Activated CD8-positive, alpha-beta memory T cell treated with anti-CD3 and anti-CD28 coated beads, Interleukin-2, amount 50 U/mL, for 1 hour (primary cell): ENCODE measurements around the gene CROT.
"Not testable (repeated sequence)": the region's sequence is repeated elsewhere in the genome, so short reads cannot be mapped to it uniquely, and the experiment has no call there.

ENCODE experiments used
- DNase-seq: peaks from one replicate; pipeline ENCODE4 v3.0.0-alpha.2; 2020; ENCODE audit errors: extremely low read depth

CROT gene, protein sequence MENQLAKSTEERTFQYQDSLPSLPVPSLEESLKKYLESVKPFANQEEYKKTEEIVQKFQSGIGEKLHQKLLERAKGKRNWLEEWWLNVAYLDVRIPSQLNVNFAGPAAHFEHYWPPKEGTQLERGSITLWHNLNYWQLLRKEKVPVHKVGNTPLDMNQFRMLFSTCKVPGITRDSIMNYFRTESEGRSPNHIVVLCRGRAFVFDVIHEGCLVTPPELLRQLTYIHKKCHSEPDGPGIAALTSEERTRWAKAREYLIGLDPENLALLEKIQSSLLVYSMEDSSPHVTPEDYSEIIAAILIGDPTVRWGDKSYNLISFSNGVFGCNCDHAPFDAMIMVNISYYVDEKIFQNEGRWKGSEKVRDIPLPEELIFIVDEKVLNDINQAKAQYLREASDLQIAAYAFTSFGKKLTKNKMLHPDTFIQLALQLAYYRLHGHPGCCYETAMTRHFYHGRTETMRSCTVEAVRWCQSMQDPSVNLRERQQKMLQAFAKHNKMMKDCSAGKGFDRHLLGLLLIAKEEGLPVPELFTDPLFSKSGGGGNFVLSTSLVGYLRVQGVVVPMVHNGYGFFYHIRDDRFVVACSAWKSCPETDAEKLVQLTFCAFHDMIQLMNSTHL

GRCh38 chr7:87345166-87345927 is at the start of gene CROT:
Gene CROT (plus strand): TSS chr7:87345664. CDS start chr7:87349069, 3,405 bp downstream.
- DNase-seq = peak; percentile 84

DNA sequence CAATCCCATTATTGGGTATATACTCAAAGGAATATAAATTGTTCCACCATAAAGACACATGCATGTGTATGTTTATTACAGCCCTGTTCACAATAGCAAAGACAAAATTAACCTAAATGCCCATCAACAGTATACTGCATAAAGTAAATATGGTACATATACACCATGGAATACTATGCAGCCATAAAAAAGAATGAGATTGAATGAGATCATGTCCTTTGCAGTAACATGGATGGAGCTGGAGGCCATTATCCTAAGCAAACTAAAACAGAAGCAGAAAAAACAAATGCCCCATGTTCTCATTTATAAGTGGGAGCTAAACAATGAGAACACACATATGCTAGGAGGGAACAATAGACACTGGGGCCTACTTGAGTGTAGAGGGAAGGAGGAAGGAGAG is 44.7 kb upstream of the CROT start:
- no peak for DNase-seq

DNA sequence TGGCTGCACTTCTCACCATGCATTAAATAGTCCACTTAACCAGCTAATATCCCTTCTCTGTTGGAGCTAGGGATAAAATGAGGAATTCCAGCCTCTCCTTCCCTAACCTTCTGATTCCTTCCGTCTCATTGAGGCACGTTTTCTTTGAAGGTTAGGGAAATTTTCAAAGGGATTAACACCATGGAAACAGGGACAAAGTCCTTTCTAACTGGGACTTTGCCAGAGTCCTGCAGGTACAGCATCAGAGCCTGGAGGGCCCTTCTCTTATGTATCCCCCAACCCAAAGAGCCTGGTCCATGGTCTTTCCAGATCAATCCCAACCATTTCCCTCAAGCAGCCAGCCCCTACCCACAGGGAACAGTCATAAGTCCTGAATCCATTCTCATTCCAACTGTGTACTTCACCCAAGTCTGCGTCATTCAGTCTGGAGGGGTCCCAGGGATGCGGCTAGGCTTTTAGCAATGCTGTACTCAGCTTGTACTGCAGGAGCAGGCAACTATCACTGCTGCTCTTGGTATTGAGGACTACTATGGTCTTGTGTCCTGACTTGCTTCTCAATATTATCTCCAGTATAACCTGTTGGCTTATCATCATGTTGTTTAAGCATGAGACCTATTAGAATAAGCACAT is 34.6 kb upstream of the CROT start:
- no peak for DNase-seq

- peak; percentile 12 for DNase-seq
Measured at GRCh38 chr7:87312215-87312865, 33.1 kb upstream of the CROT start.

- no peak for DNase-seq
Measured at GRCh38 chr7:87316097-87316700, 29.3 kb upstream of the CROT start.

DNA sequence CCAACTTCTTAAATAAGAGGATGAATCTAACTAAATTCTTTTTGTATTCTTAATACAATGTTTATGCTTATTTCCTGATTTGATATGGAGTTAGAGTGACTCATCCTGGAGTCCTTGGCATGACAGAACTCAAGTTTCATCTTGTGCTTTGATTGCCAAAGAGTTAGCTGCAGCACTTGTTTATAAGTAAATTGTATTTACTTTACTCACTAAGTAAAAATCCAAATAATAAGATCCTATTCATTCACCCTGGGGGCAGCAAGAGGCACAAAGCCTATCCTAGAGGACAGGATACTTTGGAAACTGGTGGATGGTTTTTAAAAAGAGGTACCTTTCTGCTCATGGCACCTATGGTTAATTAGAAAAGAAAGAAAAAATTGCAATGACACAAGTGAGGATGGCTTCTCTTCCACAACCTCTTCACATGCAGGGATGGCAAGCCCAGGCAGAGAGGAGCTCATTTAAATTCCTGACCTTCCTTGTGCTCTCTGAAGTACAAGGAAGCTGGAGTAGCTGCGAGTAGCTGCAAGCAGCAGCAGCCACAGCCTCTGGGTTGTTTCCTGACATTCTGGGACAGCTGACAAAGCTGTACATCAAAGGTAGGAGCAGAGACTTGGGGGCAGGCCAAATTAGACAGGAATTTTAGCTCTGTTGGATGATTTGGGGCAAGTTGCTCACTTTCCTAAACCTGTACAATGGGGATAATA is 28.5 kb upstream of the CROT start:
- DNase-seq = no peak

- DNase-seq = no peak
Measured at GRCh38 chr7:87317691-87318245, 27.7 kb upstream of the CROT start.

DNA sequence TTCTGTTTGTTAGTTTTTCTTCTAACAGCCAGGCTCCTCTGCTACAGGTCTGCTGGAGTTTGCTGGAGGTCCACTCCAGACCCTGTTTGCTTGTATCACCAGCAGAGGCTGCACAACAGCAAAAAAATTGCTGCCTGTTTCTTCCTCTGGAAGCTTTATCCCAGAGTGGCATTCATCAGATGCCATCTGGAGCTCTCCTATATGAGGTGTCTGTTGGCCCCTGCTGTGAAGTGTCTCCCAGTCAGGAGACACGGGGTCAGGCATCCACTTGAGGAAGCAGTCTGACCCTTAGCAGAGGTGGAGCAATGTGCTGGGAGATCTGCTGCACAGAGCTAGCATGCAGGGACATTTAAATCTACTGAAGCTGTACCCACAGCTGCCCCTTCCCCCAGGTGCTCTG is 26.7 kb upstream of the CROT start:
- DNase-seq = no peak

GRCh38 chr7:87319154-87319581 is 26.3 kb upstream of the CROT start:
- not testable (repeated sequence) for DNase-seq

GRCh38 chr7:87322912-87323311 is 22.6 kb upstream of the CROT start:
- DNase-seq = no peak

DNA sequence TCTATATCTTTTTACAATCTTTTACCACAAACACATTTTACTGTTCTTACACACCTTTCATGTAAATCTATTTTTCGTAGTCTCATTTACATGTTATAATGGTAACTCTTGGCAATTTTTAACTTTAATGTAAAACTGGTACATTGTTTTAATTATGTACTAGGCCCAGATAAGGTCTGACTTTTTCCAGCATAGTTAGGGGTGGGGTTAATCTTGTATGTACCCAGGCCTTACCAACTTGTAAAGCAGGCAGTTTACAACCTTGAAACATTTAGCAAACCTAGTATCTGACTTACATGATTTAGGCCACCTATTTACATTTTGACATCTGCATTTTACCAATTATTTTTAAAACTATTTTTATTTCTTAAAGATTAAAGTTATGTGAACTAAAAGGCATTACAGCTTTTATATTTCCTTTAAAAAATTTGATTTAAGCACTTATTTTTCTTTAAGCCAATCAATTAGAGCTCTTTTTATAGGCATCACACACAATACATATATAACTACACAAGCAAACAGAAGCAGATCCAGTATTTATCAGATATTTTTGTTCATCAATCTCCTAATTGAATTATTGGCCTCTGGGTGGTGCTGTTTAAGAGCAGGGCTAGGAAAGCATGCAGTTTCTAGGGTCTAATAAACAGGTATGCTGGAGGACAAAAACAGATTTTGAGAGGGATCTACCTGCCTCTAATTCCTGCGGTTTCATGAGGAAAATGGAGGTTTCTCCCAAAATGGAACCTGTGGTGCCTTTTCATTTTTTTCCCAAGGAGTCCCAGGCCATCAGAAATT is 19.7 kb upstream of the CROT start:
- no peak for DNase-seq

DNA sequence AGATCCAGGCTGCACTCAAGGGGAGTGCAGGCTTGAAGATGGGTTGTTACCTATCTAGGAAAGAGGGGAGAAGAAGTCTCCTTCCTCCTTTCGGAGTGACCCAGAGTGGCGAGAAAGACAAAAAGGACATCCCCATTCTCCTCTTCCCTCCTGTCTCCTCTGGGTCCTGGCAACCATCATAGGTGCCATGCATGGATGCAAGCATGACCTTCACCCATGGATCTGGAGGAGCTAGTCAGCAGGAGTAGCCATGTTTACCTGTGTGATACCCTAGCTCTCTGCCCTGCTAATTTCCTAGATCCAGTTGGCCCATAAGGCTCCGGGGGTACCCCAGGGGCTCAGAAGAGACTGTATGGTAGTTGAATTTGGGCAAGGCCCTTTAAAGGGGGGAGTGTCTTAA is 17.2 kb upstream of the CROT start:
- no peak for DNase-seq

- no peak for DNase-seq
Measured at GRCh38 chr7:87330316-87330715, 15.1 kb upstream of the CROT start.

DNA sequence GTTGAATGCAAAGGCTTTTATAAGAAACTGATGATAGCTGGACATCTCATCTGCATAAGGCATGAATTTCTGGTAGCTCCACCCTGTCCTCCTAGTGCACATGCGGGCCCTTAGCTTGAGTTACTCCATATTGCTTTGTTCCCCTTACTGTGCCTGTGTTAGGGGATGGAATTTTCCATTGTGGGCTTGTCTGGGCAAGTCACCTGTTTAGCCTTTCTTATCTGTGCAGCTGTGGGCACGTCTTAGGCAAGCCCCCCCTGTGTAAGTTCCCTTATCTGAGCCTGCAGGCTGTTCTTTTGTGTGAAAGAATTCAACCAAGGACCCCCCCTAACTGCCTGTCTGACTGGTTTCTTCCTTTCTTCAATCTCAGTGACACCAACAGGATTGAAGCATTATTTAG is 14.5 kb upstream of the CROT start:
- no peak for DNase-seq

- DNase-seq = no peak
Measured at GRCh38 chr7:87331687-87332252, 13.7 kb upstream of the CROT start.

- no peak for DNase-seq
Measured at GRCh38 chr7:87332321-87332720, 13.1 kb upstream of the CROT start.

DNA sequence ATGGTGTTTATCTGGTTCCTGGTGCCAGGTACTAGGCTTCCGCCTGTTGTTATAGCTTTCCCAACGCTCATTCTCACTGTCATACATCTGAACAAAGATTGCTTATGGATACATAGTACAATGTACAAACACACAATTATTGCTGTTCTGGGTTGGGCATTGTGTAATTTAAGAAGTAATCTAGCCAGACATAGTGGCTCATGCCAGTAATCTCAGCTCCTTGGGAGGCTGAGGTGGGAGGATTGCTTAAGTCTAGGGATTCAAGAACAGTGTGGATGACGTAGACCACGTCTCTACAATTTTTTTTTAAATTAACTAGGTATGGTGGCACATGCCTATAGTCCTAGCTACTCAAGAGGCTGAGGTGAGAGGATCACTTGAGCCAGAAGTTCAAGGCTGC is 9.3 kb upstream of the CROT start:
- DNase-seq = no peak

DNA sequence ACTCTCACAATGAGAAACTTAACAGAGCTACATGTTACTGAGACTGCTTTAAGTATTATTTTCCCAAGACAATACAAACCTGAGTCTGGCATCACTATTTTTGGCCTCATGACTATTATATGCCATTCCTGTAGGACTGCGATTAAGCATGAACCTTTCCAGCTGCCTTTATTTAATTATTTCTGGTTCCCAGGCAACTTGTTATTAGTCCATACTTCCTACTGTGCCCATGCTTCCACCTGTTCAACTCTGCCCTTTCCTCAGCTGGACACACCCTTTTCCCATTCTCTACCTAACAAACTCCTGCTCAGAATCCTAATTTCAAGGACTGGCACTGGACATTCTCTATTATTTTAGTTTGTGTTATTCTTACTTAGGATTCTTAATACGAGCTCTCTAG is 8.1 kb upstream of the CROT start:
- DNase-seq = no peak

GRCh38 chr7:87339373-87339897 is 6.0 kb upstream of the CROT start:
- DNase-seq = no peak
